HFF-Myc (cell line): Measurements from ENCODE around the gene RIBC2.

Experiments
- DNase-seq: peaks from one replicate; pipeline ENCODE4 v3.0.0-alpha.2; 2011; ENCODE audit warnings: low read depth; ENCODE audit errors: extremely low read depth
- H3K4me3 ChIP-seq: replicated peaks from 2 replicates; pipeline ENCODE4 v1.5.1; 2011; ENCODE audit warnings: low read depth, mild to moderate bottlenecking, control low read depth, low read length
- TF ChIP-seq, protein P1 (sequence below): IDR thresholded peaks from 2 replicates; pipeline ENCODE4 v1.5.1; 2012; ENCODE audit warnings: mild to moderate bottlenecking, low read depth, low read length, control low read depth; ENCODE audit errors: missing control alignments

RIBC2 gene

DNA sequence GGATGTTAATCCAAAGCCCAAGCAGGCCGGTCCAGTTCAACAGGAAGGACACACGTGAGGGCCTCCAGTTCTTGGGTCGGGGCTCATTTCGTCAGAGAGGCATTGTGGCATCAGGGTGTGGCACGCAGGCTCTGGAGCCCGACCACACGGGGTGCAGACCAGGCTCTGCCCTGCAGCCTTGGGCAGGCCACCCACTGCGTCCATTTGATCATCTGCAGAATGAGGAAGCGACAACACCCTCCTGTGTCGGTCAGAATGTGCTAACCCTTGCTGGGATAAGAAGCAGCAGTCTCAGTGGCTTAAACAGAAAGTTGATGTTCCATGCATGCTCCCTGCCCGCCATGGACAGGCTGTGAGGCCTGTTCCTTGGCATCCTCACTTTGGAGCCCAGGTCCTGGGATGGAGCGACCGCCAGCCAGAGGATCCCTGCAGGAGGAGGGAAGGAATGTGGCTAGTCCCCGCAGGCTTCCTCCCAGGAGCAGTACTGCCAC lies 10.8 kb downstream of the RIBC2 start:
- H3K4me3 ChIP-seq, result no peak overlapping the region
- TF ChIP-seq, protein P1, sequence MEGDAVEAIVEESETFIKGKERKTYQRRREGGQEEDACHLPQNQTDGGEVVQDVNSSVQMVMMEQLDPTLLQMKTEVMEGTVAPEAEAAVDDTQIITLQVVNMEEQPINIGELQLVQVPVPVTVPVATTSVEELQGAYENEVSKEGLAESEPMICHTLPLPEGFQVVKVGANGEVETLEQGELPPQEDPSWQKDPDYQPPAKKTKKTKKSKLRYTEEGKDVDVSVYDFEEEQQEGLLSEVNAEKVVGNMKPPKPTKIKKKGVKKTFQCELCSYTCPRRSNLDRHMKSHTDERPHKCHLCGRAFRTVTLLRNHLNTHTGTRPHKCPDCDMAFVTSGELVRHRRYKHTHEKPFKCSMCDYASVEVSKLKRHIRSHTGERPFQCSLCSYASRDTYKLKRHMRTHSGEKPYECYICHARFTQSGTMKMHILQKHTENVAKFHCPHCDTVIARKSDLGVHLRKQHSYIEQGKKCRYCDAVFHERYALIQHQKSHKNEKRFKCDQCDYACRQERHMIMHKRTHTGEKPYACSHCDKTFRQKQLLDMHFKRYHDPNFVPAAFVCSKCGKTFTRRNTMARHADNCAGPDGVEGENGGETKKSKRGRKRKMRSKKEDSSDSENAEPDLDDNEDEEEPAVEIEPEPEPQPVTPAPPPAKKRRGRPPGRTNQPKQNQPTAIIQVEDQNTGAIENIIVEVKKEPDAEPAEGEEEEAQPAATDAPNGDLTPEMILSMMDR, result no peak
- no peak for DNase-seq

DNA sequence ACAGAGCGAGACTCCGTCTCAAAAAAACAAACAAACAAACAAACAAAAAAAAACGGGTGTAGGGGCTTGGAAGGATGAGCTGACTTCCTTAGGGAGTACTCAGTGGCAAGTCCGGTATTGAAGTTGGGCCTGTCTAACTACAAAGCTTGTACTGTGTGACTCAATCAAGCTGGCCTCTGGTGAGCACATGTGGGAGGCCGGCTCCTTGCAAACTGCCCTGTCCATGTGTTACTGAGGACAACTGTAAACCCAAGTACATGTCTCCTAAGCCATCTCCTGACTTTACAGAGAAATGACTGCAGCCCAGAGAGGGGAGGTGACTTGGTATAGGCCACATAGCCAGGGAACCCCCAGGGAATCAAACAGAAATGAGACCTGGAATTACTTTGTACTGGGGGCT lies 11.6 kb downstream of the RIBC2 start:
- peak; percentile 35 for DNase-seq
- TF ChIP-seq, protein P1, result no peak
- no peak overlapping the region for H3K4me3 ChIP-seq

DNA sequence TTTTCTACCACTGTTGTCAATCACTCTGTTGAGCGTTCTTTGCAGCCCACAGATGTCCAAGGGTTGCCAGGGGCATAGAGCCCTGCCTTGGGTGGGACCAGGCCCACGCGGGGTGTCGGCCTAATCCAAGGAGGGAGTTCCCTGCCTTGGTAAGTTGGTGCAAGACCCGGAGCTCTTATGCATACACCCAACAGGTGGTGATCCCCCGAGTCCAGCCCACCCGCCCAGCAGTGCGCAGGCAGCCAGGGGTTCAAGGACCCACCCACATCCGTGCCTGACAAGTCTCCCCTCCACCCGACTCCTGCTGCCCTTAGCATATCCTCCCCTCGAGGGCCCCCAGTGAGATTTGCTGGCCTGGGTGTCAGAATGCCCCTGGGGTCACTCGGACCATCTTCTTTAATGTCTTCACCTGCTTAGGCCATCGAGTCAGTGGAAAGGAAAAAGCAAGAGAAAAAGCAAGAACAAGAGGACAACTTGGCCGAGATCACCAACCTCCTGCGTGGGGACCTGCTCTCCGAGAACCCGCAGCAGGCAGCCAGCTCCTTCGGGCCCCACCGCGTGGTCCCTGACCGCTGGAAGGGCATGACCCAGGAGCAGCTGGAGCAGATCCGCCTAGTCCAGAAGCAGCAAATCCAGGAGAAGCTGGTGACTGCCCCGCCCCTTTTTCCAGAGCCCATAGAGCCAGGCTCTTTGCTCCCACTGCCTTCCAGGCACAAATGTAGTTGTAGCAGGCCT lies 12.2 kb downstream of the RIBC2 start:
- TF ChIP-seq, protein P1, result no peak
- H3K4me3 ChIP-seq, result no peak overlapping the region
- DNase-seq, result no peak

DNA sequence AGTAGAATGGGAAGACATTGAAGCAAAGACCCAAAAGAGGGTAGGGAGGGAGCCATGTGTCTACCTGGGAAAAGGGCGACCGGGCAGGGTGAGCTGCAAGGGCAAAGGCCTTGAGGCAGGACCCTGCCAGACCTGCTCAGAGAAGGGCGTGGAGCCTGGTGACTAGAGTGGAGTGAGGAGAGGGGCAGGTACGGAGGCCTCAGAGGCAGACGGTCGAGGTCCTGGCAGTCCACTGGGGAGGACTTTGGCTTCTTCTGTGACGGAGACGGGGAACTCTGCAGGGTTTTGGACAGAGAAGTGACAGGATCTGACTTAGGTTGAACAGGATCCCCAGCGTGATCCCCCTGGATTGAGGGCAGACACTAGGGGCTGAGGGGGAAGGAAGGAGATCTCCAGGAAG lies 12.9 kb downstream of the RIBC2 start:
- no peak overlapping the region for H3K4me3 ChIP-seq
- TF ChIP-seq, protein P1, result no peak
- DNase-seq, result no peak

DNA sequence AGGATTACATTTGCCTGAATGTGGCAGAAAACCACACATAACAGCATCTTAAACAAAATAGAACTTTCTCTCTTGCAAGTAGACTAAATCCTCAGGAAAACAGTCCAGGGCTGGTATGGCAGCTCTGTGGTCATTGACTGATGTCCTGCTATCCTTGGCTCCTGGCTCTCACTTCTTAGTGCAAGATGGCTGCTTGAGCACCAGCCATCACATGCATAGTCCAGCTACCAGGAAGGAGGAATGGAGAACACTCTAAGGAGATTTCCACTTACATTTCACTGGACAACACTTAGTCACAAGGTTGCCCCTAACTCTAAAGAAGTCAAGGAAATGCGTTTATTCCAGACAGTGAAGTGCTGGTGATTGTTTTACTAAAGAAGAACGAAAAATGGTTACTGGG lies 13.6 kb downstream of the RIBC2 start:
- TF ChIP-seq, protein P1, result no peak
- no peak overlapping the region for H3K4me3 ChIP-seq
- no peak for DNase-seq

DNA sequence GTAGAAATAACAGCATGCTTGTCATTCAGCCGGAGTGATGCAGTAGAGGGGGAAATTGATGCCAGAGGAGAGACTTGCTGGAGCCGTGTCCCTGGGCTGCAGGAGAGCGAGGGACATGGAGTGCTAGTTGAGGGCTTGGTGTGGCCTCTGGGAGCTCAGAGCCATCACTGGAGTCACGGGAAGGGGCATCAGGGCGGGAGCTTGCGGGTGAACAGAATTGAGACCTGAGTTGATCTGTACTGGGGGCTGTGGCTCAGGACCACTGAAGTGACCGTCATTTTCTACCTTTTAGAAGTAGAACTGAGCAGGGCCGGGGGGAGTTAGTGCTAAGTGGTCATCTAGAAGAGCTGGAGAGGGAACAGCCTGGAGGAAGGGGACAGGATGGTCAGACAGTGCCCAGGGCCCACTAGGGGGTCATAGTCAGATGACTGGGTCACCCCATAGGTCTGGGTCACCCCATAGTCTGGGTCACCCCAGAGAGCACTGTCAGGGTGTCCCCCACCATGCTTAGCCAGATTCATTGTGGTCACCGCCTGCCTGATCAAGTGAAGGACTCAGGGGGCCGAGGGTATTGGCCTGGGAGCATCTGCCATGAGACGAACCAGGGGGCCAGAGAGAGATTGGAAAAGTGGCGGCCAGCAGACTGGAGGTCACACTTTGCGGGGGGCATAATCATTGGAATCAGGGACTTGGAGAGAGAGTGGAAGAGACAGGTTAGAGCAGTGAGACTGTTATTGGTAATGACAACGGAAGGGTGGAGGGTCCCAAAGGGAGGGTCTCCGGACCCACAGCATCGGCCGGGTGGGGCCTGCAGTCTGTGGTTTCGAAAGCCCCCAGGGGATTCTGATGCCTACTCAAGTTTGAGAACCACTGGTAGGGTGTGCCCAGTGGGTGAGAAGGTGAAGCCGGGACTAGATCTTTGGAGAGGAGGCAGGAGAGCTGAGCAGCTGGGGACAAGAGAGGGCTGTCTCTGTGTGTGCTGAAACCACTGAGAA lies 15.2 kb downstream of the RIBC2 start:
- DNase-seq, result no peak
- no peak overlapping the region for H3K4me3 ChIP-seq
- TF ChIP-seq, protein P1, result no peak
